DOHH2 (cell line): ENCODE data around the gene ADCY5.

Source experiments
- CTCF ChIP-seq: fragments of 200-600 bp; sonication (generic); IDR thresholded peaks from one replicate; pipeline ENCODE4 v1.5.1; 2014; ENCODE audit warnings: antibody characterized with exemption, mild to moderate bottlenecking, low read depth, low read length; ENCODE audit not compliant: poor library complexity, severe bottlenecking
- EZH2phosphoT487 ChIP-seq: fragments of 200-600 bp; sonication (generic); IDR thresholded peaks from 2 replicates; pipeline ENCODE4 v1.6.1; 2017; ENCODE audit warnings: borderline replicate concordance, mild to moderate bottlenecking, antibody characterized with exemption, low read length, moderate library complexity, mixed read lengths

GRCh38 chr3:123256256-123256655 is 192.6 kb downstream of the ADCY5 start:
- TF ChIP-seq EZH2phosphoT487 (no peak), CTCF (no peak)
